GM23338 (cell line): ENCODE measurements around the gene CTTNBP2. TPM values are rescaled to one million over a fixed set of nuclear protein-coding genes. Genes with fewer than 3 reads are reported as not detected.

Experiments
- ATAC-seq: fragments of 200-7000 bp; cut with Tn5 transposase; 3 replicates; pipeline ENCODE4 v1.9.1; 2020
- DNase-seq: peaks from one replicate; pipeline ENCODE4 v3.0.0-alpha.2; 2015; ENCODE audit warnings: low spot score
- H2AFZ ChIP-seq: fragments of 200-600 bp; sonication (generic); 2 replicates; pipeline ENCODE4 v1.8.0; 2016; ENCODE audit warnings: antibody characterized with exemption, mild to moderate bottlenecking, moderate library complexity
- H3F3A ChIP-seq: fragments of 200-600 bp; sonication (generic); replicated peaks from 2 replicates; pipeline ENCODE4 v1.8.0; 2017; ENCODE audit warnings: antibody characterized with exemption, mixed run types, low read depth
- H3K27ac ChIP-seq: fragments of 200-600 bp; sonication (generic); 2 replicates; pipeline ENCODE4 v1.6.1; 2016; ENCODE audit warnings: low read depth
- H3K27me3 ChIP-seq: fragments of 200-600 bp; sonication (generic); 2 replicates; pipeline ENCODE4 v1.8.0; 2016; ENCODE audit warnings: mild to moderate bottlenecking, mixed run types, moderate library complexity; ENCODE audit not compliant: insufficient read depth
- H3K36me3 ChIP-seq: fragments of 200-600 bp; sonication (generic); 2 replicates; pipeline ENCODE4 v1.8.0; 2016; ENCODE audit warnings: mild to moderate bottlenecking; ENCODE audit not compliant: insufficient read depth
- H3K4me1 ChIP-seq: fragments of 200-600 bp; sonication (generic); 2 replicates; pipeline ENCODE4 v1.8.0; 2016; ENCODE audit warnings: mild to moderate bottlenecking, moderate library complexity; ENCODE audit not compliant: insufficient read depth
- H3K4me2 ChIP-seq: fragments of 200-600 bp; sonication (generic); 2 replicates; pipeline ENCODE4 v1.7.1; 2017; ENCODE audit warnings: mixed run types
- H3K4me3 ChIP-seq: fragments of 200-600 bp; sonication (generic); 2 replicates; pipeline ENCODE4 v1.6.1; 2016; ENCODE audit warnings: mixed run types
- H3K79me2 ChIP-seq: fragments of 200-600 bp; sonication (generic); replicated peaks from 2 replicates; pipeline ENCODE4 v1.8.0; 2017; ENCODE audit warnings: mild to moderate bottlenecking; ENCODE audit not compliant: insufficient read depth
- H3K9me2 ChIP-seq: fragments of 200-600 bp; sonication (generic); 2 replicates; pipeline ENCODE4 v1.8.0; 2017; ENCODE audit not compliant: insufficient read depth
- H4K20me1 ChIP-seq: fragments of 200-600 bp; sonication (generic); replicated peaks from 2 replicates; pipeline ENCODE4 v1.8.0; 2017; ENCODE audit warnings: mild to moderate bottlenecking; ENCODE audit not compliant: insufficient read depth
- H3K27ac Mint-ChIP-seq: 2 replicates; pipeline ENCODE4 v1.8.0; 2020; ENCODE audit warnings: inconsistent platforms, mild to moderate bottlenecking, moderate library complexity, mixed read lengths
- H3K27me3 Mint-ChIP-seq: 3 replicates; pipeline ENCODE4 v1.8.0; 2022; ENCODE audit warnings: low read depth, mild to moderate bottlenecking, moderate library complexity, mixed read lengths, inconsistent platforms; ENCODE audit not compliant: insufficient read depth, poor library complexity
- H3K36me3 Mint-ChIP-seq: 3 replicates; pipeline ENCODE4 v1.8.0; 2021; ENCODE audit warnings: low read depth, mild to moderate bottlenecking, inconsistent platforms, moderate library complexity, mixed read lengths
- H3K4me1 Mint-ChIP-seq: 3 replicates; pipeline ENCODE4 v1.8.0; 2020; ENCODE audit warnings: mild to moderate bottlenecking, inconsistent platforms, mixed read lengths
- H3K4me3 Mint-ChIP-seq: 3 replicates; pipeline ENCODE4 v1.8.0; 2021; ENCODE audit warnings: moderate library complexity, mild to moderate bottlenecking, inconsistent platforms, mixed read lengths
- H3K9me3 Mint-ChIP-seq: 3 replicates; pipeline ENCODE4 v1.8.0; 2020; ENCODE audit warnings: moderate library complexity, mild to moderate bottlenecking, inconsistent platforms, mixed read lengths
- CTCF ChIP-seq, 2 experiments: fragments of 200-600 bp in 1 of 2; sonication (generic) in 1 of 2; conservative IDR thresholded peaks; 2 replicates each; pipeline versions ENCODE4 v1.5.1 to v1.6.1; 2016 to 2017; ENCODE audit warnings: antibody characterized with exemption in 2 of 2, low read depth in 2 of 2, mild to moderate bottlenecking in 2 of 2, moderate library complexity in 1 of 2
- ETS1 ChIP-seq: IDR thresholded peaks from 2 replicates; pipeline ENCODE4 v1.6.1; 2016; ENCODE audit warnings: antibody characterized with exemption
- EZH2 ChIP-seq: fragments of 200-600 bp; sonication (generic); IDR thresholded peaks from one replicate; pipeline ENCODE4 v1.8.0; 2017; ENCODE audit warnings: antibody characterized with exemption, mild to moderate bottlenecking, low read depth; ENCODE audit not compliant: unreplicated experiment
- EZH2phosphoT487 ChIP-seq: fragments of 200-600 bp; sonication (generic); IDR thresholded peaks from one replicate; pipeline ENCODE4 v1.8.1; 2018; ENCODE audit warnings: antibody characterized with exemption; ENCODE audit not compliant: unreplicated experiment
- JUNB ChIP-seq: IDR thresholded peaks from one replicate; pipeline ENCODE4 v1.6.1; 2016; ENCODE audit warnings: antibody characterized with exemption; ENCODE audit not compliant: unreplicated experiment
- NANOG ChIP-seq: IDR thresholded peaks from 2 replicates; pipeline ENCODE4 v1.6.1; 2016; ENCODE audit warnings: antibody characterized with exemption, borderline replicate concordance
- REST ChIP-seq: IDR thresholded peaks from one replicate; pipeline ENCODE4 v1.6.1; 2018; ENCODE audit warnings: antibody characterized with exemption; ENCODE audit not compliant: unreplicated experiment
- STAT1 ChIP-seq: IDR thresholded peaks from one replicate; pipeline ENCODE4 v1.6.1; 2016; ENCODE audit warnings: antibody characterized with exemption; ENCODE audit not compliant: unreplicated experiment
- ZNF114 ChIP-seq: fragments of 250-450 bp; sonication (Bioruptor Pico); IDR thresholded peaks from 2 replicates; pipeline ENCODE4 v1.5.0; 2020; ENCODE audit warnings: mild to moderate bottlenecking, moderate library complexity
- ZNF462 ChIP-seq: fragments of 250-450 bp; sonication (Bioruptor Pico); IDR thresholded peaks from 2 replicates; pipeline ENCODE4 v1.5.0; 2020; ENCODE audit warnings: mild to moderate bottlenecking, moderate library complexity
- polyA plus RNA-seq: library from polyadenylated mRNA; unstranded; fragments of >200 nt; fragmentation: Nextera tagmentation; extraction: Ambion mirVana; gene quantifications from 2 replicates; pipeline ENCODE4 v1.2.1, GENCODE V29; 2016
- total RNA-seq: library from RNA; depleted of rRNA; stranded (reverse); fragments of >200 nt; shearing (Covaris generic); gene quantifications from 2 replicates; pipeline ENCODE4 v1.2.3, GENCODE V29; 2014

The CTTNBP2 gene
- total and polyA plus RNA-seq, 2 experiments from 2014 or later = 26.8 to 30.7 TPM

- Histone ChIP-seq H3K36me3 (no peaks in the 10 kb centered on the region), H3K4me1 (no peaks in the 10 kb centered on the region; the same call in 1 of the 2 replicates), H3K27me3 (no peaks in the 10 kb centered on the region), H3K27ac (no peak overlapping the region), H2AFZ (peak overlapping the region; percentile 65; the same call in 1 of the 2 replicates), H3K4me3 (no peak overlapping the region), H3K4me2 (no peak overlapping the region), H3F3A (no peaks in the 10 kb centered on the region), H4K20me1 (no peaks in the 10 kb centered on the region), H3K9me2 (peaks cover 11% of the 10 kb centered on the region), H3K79me2 (no peaks in the 10 kb centered on the region)
- Mint-ChIP-seq H3K36me3 (no peaks in the 10 kb centered on the region), H3K27me3 (peaks cover 3% of the 10 kb centered on the region), H3K4me3 (no peak overlapping the region), H3K9me3 (no peaks in the 10 kb centered on the region), H3K4me1 (peaks cover 7% of the 10 kb centered on the region; the same call in 2 of the 3 replicates), H3K27ac (no peak overlapping the region)
- ATAC-seq = no peak
- no peak for DNase-seq
- TF ChIP-seq STAT1 = no peak
- TF ChIP-seq EZH2 = no peak
- TF ChIP-seq ETS1 = no peak
- no peak for TF ChIP-seq EZH2phosphoT487
- no peak for TF ChIP-seq NANOG
- TF ChIP-seq JUNB = no peak
- no peak for TF ChIP-seq ZNF114 (CRISPR knock-in tag)
- no peak for TF ChIP-seq CTCF (conservative IDR thresholded peaks at IDR 0.05; ENCODE audit: low read depth in 2 of 2)
- no peak for TF ChIP-seq ZNF462 (CRISPR knock-in tag)
- no peak for TF ChIP-seq REST
Observed at GRCh38 chr7:117895276-117895675, 22.0 kb upstream of the CTTNBP2 start.
